ENCODE results near the gene KCNJ16.

The KCNJ16 gene

DNA sequence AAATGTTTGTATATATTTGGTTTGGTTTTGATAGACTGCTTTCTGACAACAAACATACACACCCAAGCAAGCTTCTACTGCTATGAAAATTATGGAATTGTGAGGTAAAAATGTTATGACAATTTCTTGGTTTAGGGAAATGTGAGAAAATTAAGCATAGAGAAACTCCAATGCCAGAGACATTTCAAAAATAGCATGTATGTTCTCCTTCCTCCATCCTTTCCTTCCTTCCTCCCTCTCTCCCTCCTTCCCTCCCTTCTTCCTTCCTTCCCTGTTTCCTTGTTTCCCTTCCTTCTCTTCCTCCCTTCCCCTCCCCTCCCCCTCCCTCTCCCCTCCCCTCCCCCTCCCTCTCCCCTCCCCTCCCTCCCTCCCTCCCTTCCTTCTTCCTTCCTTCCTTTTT is 109.2 kb downstream of the KCNJ16 start:
- H3K4me3 ChIP-seq (ENCODE audit: low read depth, low read length) = no peak overlapping the region
- H3K27me3 ChIP-seq = peaks cover 25% of the 10 kb centered on the region
- no peaks in the 10 kb centered on the region for H3K36me3 ChIP-seq
- H3K4me1 ChIP-seq = no peaks in the 10 kb centered on the region
- H3K9me3 ChIP-seq = no peaks in the 10 kb centered on the region
- TF ChIP-seq, protein P1, sequence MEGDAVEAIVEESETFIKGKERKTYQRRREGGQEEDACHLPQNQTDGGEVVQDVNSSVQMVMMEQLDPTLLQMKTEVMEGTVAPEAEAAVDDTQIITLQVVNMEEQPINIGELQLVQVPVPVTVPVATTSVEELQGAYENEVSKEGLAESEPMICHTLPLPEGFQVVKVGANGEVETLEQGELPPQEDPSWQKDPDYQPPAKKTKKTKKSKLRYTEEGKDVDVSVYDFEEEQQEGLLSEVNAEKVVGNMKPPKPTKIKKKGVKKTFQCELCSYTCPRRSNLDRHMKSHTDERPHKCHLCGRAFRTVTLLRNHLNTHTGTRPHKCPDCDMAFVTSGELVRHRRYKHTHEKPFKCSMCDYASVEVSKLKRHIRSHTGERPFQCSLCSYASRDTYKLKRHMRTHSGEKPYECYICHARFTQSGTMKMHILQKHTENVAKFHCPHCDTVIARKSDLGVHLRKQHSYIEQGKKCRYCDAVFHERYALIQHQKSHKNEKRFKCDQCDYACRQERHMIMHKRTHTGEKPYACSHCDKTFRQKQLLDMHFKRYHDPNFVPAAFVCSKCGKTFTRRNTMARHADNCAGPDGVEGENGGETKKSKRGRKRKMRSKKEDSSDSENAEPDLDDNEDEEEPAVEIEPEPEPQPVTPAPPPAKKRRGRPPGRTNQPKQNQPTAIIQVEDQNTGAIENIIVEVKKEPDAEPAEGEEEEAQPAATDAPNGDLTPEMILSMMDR (IDR thresholded peaks at IDR 0.05; ENCODE audit: low read depth, low read length) = no peak
- DNase-seq = no peak

DNA sequence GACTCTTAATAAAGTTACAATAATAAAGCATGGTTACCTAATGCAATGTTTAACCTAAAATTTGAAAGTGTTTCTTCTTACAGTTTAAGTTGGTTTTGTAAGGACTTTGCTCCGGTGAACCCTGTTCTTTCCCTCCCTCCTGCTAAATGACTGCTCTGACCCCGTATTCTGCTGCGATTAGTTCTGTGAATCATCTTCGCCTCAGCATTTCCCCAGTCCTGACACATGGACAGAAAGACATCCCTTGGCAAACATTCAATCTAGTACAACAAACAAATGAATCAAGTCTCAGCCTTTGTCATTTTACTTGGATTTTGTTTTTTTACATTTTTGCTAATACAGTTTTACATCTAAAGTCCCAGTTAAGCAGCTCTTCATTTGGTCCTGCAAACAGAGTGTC is 109.7 kb downstream of the KCNJ16 start:
- H3K36me3 ChIP-seq = no peaks in the 10 kb centered on the region
- TF ChIP-seq, protein P1 (IDR thresholded peaks at IDR 0.05; ENCODE audit: low read depth, low read length) = no peak
- H3K4me1 ChIP-seq = no peaks in the 10 kb centered on the region
- H3K4me3 ChIP-seq (ENCODE audit: low read depth, low read length) = no peak overlapping the region
- peaks cover 23% of the 10 kb centered on the region for H3K27me3 ChIP-seq
- DNase-seq = no peak
- no peaks in the 10 kb centered on the region for H3K9me3 ChIP-seq

Data from BE2C (cell line).